H1 (cell line): ENCODE results near the gene TGM5. TPM values are rescaled to one million over a fixed set of nuclear protein-coding genes. Genes with fewer than 3 reads are reported as not detected.
A peak's percentile ranks its signal among the peaks of the same experiment; 100 is the strongest.

Source experiments
- ATF3 ChIP-seq: IDR thresholded peaks from 2 replicates; pipeline ENCODE4 v1.6.1; 2011; ENCODE audit warnings: low read depth, mild to moderate bottlenecking, low read length; ENCODE audit not compliant: insufficient read depth
- CHD7 ChIP-seq: fragments of 300-600 bp; sonication (generic); IDR thresholded peaks from 2 replicates; pipeline ENCODE4 v1.7.1; 2012; ENCODE audit warnings: low read length, moderate library complexity, mild to moderate bottlenecking, inconsistent platforms; ENCODE audit not compliant: insufficient replicate concordance
- CREB1 ChIP-seq: IDR thresholded peaks from 2 replicates; pipeline ENCODE4 v1.6.1; 2012; ENCODE audit warnings: inconsistent platforms
- EP300 ChIP-seq, 2 experiments: IDR thresholded peaks; 1 replicate in 1 of 2; 2 replicates in 1 of 2; pipeline ENCODE4 v1.6.1; 2011 to 2012; ENCODE audit warnings: low read depth in 2 of 2, low read length in 2 of 2, mild to moderate bottlenecking in 2 of 2, borderline replicate concordance in 1 of 2, inconsistent platforms in 1 of 2, moderate library complexity in 1 of 2
- KDM4A ChIP-seq: IDR thresholded peaks from one replicate; pipeline ENCODE4 v1.7.1; 2012; ENCODE audit warnings: low read depth, mild to moderate bottlenecking, moderate library complexity, low read length, inconsistent platforms; ENCODE audit not compliant: severe bottlenecking
- MAX ChIP-seq: IDR thresholded peaks from 2 replicates; pipeline ENCODE4 v1.6.1; 2012; ENCODE audit warnings: inconsistent platforms
- POLR2AphosphoS5 ChIP-seq: IDR thresholded peaks from 2 replicates; pipeline ENCODE4 v1.6.1; 2011; ENCODE audit warnings: low read depth, low read length
- RAD21 ChIP-seq, 2 experiments: IDR thresholded peaks in 1 of 2; conservative IDR thresholded peaks in 1 of 2; 2 replicates each; pipeline ENCODE4 v1.6.1; 2011; ENCODE audit warnings: low read depth in 2 of 2, low read length in 2 of 2, improper control_type of control experiment in 1 of 2, inconsistent platforms in 1 of 2, mild to moderate bottlenecking in 1 of 2, moderate library complexity in 1 of 2
- TAF1 ChIP-seq: IDR thresholded peaks from 2 replicates; pipeline ENCODE4 v1.6.1; 2011; ENCODE audit warnings: mild to moderate bottlenecking, low read depth, low read length
- polyA plus RNA-seq, 7 experiments: library from polyadenylated mRNA; depleted of rRNA in 3 of 7; stranded (reverse) in 5 of 7; unstranded in 2 of 7; fragments of >200 nt in 5 of 7; fragments of 200-250 nt in 2 of 7; gene quantifications; 1 replicate in 5 of 7; 2 replicates in 1 of 7; 4 replicates in 1 of 7; pipeline versions ENCODE4 v1.2.1 to v1.2.3, GENCODE V29; 2011 to 2013; ENCODE audit warnings: missing spikeins in 2 of 7, mixed read lengths in 2 of 7
- total RNA-seq: library from RNA; stranded (reverse); fragmentation: NEBNext Ultra II Directional; extraction: Animal tissue kit (Norgen Biotek cat#: 25700); gene quantifications from 2 replicates; pipeline ENCODE4 v1.2.1, GENCODE V29; 2021

Gene TGM5
- total and polyA plus RNA-seq, 2 of the 8 experiments (the other 6 are each of a cell fraction or from before 2014, with no cell fraction given) = not detected

- no peak for TF ChIP-seq CHD7
- TF ChIP-seq RAD21 (IDR thresholded peaks at IDR 0.05 in 1 of 2, conservative IDR thresholded peaks at IDR 0.05 in 1 of 2; ENCODE audit: low read depth in 2 of 2, low read length in 2 of 2) = 0 out of 4 replicates have a peak, but pooled peaks of 1 of the 2 experiments have one; percentile 10
- TF ChIP-seq ATF3 = no peak
- 0 out of 2 replicates have a peak, but pooled peaks have one; percentile 43 for TF ChIP-seq TAF1
- TF ChIP-seq EP300 (IDR thresholded peaks at IDR 0.05; ENCODE audit: borderline replicate concordance in 1 of 2, low read depth in 2 of 2, low read length in 2 of 2) = no peak
- TF ChIP-seq POLR2AphosphoS5 = peak; percentile 30; the same call in 1 of the 2 replicates
- peak; percentile 48 for TF ChIP-seq KDM4A
- TF ChIP-seq CREB1 = 0 out of 2 replicates have a peak, but pooled peaks have one; percentile 21
- peak; percentile 46; the same call in 1 of the 2 replicates for TF ChIP-seq MAX
- TF ChIP-seq, all 59 proteins: peak for 9
These were observed 26.7 kb upstream of the TGM5 start (continued) for GRCh38 chr15:43293432-43293831.
